Measurements from ENCODE around the gene ALG2. TPM values are rescaled to one million over a fixed set of nuclear protein-coding genes. Genes with fewer than 3 reads are reported as not detected.

ALG2 gene
- total and polyA plus RNA-seq, 4 donors: 20.6 to 43.6 (median 30.3) TPM

DNA sequence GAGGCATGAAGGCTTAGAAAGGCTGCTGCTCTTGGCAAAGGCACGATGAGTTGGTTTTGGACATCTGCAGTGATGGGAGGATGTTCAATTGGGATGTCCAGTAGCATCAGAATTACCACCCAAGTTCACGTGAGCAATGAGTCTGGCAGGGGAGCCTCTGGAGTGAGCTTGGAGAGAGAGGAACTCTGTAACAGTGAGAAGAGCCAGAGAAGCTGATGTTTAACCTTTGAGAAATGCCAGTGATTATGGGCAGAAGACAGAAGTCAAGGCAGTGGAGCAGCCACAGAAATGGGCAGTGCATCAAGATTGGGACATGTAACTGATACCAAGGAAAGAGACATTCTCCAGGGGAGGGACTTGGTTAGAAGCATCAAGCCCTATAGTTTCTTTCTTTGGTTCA lies 40.2 kb upstream of the ALG2 start:
- peaks cover 0 to 19% (median 8%) of the 10 kb centered on the region in 4 donors for H3K4me1 ChIP-seq (ENCODE audit: control insufficient read depth in 4 of 4, insufficient read depth in 4 of 4, low read length in 3 of 4)
- no peaks in the 10 kb centered on the region for H3K36me3 ChIP-seq (ENCODE audit: control insufficient read depth in 4 of 4, insufficient read depth in 3 of 4, low read depth in 1 of 4, low read length in 3 of 4)

GRCh38 chr9:99259231-99259918 lies 37.6 kb upstream of the ALG2 start:
- H3K27ac ChIP-seq (ENCODE audit: low read depth in 1 of 2, low read length in 2 of 2): peak overlapping the region; percentile 67 to 95
- WGBS: 10% methylated on average over 27 of the region's 27 CpGs
- H3K9ac ChIP-seq (ENCODE audit: low read depth in 1 of 2, low read length in 2 of 2): peak overlapping the region; percentile 50 to 95
- H3K4me1 ChIP-seq (ENCODE audit: control insufficient read depth in 4 of 4, insufficient read depth in 4 of 4, low read length in 3 of 4): peaks cover 0 to 8% (median 5%) of the 10 kb centered on the region in 4 donors
- H3K9me3 ChIP-seq (ENCODE audit: control insufficient read depth in 4 of 4, low read length in 3 of 4): no peaks in the 10 kb centered on the region
- no peaks in the 10 kb centered on the region for H3K36me3 ChIP-seq (ENCODE audit: control insufficient read depth in 4 of 4, insufficient read depth in 3 of 4, low read depth in 1 of 4, low read length in 3 of 4)
- no peaks in the 10 kb centered on the region for H3K27me3 ChIP-seq (ENCODE audit: control insufficient read depth in 4 of 4, insufficient read depth in 4 of 4, low read length in 3 of 4)
- H3K4me3 ChIP-seq (ENCODE audit: low read depth in 1 of 3, low read length in 3 of 3): peak overlapping the region; percentile 36 to 71 (median 50)
- DNase-seq (ENCODE audit: low spot score): peak; percentile 49
- TF ChIP-seq TAF1 (conservative IDR thresholded peaks at IDR 0.05): peak; percentile 93
- peak in 1 of 2 donors; percentile 37 for TF ChIP-seq JUND (IDR thresholded peaks at IDR 0.05)
- peak; percentile 91 for TF ChIP-seq ZBTB33 (IDR thresholded peaks at IDR 0.05)
- peak; percentile 48 for TF ChIP-seq SP1 (IDR thresholded peaks at IDR 0.05)
- TF ChIP-seq YY1 (IDR thresholded peaks at IDR 0.05): peak; percentile 80
- TF ChIP-seq MAX (IDR thresholded peaks at IDR 0.05): peak; percentile 93
- TF ChIP-seq, protein P1, sequence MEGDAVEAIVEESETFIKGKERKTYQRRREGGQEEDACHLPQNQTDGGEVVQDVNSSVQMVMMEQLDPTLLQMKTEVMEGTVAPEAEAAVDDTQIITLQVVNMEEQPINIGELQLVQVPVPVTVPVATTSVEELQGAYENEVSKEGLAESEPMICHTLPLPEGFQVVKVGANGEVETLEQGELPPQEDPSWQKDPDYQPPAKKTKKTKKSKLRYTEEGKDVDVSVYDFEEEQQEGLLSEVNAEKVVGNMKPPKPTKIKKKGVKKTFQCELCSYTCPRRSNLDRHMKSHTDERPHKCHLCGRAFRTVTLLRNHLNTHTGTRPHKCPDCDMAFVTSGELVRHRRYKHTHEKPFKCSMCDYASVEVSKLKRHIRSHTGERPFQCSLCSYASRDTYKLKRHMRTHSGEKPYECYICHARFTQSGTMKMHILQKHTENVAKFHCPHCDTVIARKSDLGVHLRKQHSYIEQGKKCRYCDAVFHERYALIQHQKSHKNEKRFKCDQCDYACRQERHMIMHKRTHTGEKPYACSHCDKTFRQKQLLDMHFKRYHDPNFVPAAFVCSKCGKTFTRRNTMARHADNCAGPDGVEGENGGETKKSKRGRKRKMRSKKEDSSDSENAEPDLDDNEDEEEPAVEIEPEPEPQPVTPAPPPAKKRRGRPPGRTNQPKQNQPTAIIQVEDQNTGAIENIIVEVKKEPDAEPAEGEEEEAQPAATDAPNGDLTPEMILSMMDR (IDR thresholded peaks at IDR 0.05; ENCODE audit: low read depth, low read length, missing input control): no peak
- TF ChIP-seq, protein P2, sequence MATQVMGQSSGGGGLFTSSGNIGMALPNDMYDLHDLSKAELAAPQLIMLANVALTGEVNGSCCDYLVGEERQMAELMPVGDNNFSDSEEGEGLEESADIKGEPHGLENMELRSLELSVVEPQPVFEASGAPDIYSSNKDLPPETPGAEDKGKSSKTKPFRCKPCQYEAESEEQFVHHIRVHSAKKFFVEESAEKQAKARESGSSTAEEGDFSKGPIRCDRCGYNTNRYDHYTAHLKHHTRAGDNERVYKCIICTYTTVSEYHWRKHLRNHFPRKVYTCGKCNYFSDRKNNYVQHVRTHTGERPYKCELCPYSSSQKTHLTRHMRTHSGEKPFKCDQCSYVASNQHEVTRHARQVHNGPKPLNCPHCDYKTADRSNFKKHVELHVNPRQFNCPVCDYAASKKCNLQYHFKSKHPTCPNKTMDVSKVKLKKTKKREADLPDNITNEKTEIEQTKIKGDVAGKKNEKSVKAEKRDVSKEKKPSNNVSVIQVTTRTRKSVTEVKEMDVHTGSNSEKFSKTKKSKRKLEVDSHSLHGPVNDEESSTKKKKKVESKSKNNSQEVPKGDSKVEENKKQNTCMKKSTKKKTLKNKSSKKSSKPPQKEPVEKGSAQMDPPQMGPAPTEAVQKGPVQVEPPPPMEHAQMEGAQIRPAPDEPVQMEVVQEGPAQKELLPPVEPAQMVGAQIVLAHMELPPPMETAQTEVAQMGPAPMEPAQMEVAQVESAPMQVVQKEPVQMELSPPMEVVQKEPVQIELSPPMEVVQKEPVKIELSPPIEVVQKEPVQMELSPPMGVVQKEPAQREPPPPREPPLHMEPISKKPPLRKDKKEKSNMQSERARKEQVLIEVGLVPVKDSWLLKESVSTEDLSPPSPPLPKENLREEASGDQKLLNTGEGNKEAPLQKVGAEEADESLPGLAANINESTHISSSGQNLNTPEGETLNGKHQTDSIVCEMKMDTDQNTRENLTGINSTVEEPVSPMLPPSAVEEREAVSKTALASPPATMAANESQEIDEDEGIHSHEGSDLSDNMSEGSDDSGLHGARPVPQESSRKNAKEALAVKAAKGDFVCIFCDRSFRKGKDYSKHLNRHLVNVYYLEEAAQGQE (IDR thresholded peaks at IDR 0.05): peak; percentile 84
- no peak for TF ChIP-seq HNF4G (IDR thresholded peaks at IDR 0.05)
- TF ChIP-seq HNF4A (conservative IDR thresholded peaks at IDR 0.05): peak in 1 of 2 donors; percentile 64
- peak in 1 of 2 donors; percentile 66 for TF ChIP-seq GABPA (IDR thresholded peaks at IDR 0.05 in 1 of 2, conservative IDR thresholded peaks at IDR 0.05 in 1 of 2)
- peak; percentile 22 for TF ChIP-seq FOXA1 (IDR thresholded peaks at IDR 0.05)
- TF ChIP-seq, protein P3, sequence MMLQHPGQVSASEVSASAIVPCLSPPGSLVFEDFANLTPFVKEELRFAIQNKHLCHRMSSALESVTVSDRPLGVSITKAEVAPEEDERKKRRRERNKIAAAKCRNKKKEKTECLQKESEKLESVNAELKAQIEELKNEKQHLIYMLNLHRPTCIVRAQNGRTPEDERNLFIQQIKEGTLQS (IDR thresholded peaks at IDR 0.05): no peak
- TF ChIP-seq EGR1 (IDR thresholded peaks at IDR 0.05; ENCODE audit: low read depth in 2 of 2): no peak
- TF ChIP-seq RXRA (IDR thresholded peaks at IDR 0.05): peak; percentile 53 to 84
- TF ChIP-seq RAD21 (IDR thresholded peaks at IDR 0.05): no peak
- peak; percentile 36 for TF ChIP-seq NR2F2 (IDR thresholded peaks at IDR 0.05)

More for the DNA sequence above, 40.2 kb upstream of the ALG2 start:
- 92% methylated on average over 2 of the region's 2 CpGs for WGBS
- DNase-seq (ENCODE audit: low spot score): no peak
- TF ChIP-seq, protein P2 (IDR thresholded peaks at IDR 0.05): no peak
- TF ChIP-seq MAX (IDR thresholded peaks at IDR 0.05): no peak
- no peak overlapping the region for H3K27ac ChIP-seq (ENCODE audit: low read depth in 1 of 2, low read length in 2 of 2)
- H3K4me3 ChIP-seq (ENCODE audit: low read depth in 1 of 3, low read length in 3 of 3): no peak overlapping the region
- no peaks in the 10 kb centered on the region for H3K9me3 ChIP-seq (ENCODE audit: control insufficient read depth in 4 of 4, low read length in 3 of 4)
- H3K27me3 ChIP-seq (ENCODE audit: control insufficient read depth in 4 of 4, insufficient read depth in 4 of 4, low read length in 3 of 4): no peaks in the 10 kb centered on the region
- H3K9ac ChIP-seq (ENCODE audit: low read depth in 1 of 2, low read length in 2 of 2): no peak overlapping the region

Measured in liver (tissue), 9 donors.